ENCODE measurements around the gene ANXA11. TPM values are rescaled to one million over a fixed set of nuclear protein-coding genes. Genes with fewer than 3 reads are reported as not detected.

ANXA11 gene
- total RNA-seq, 1 experiment from 2014 or later, result 241 TPM

GRCh38 chr10:80137920-80138319 lies 67.4 kb downstream of the ANXA11 start:
- Histone ChIP-seq H3K36me3 (ENCODE audit: control insufficient read depth, insufficient read depth, low read length) (no peaks in the 10 kb centered on the region), H3K9me3 (ENCODE audit: control insufficient read depth, insufficient read depth, low read depth, low read length) (no peaks in the 10 kb centered on the region), H3K27ac (ENCODE audit: low read length) (no peak overlapping the region), H3K27me3 (ENCODE audit: control insufficient read depth, insufficient read depth, low read length) (peaks cover 5% of the 10 kb centered on the region), H3K4me1 (ENCODE audit: control insufficient read depth, insufficient read depth, low read length) (no peaks in the 10 kb centered on the region), H3K4me3 (ENCODE audit: low read depth in 2 of 2, low read length in 2 of 2) (no peak overlapping the region)
- no peak for DNase-seq (ENCODE audit: low read depth, low spot score)
- ATAC-seq, result no peak
- ChIA-PET POLR2A (interaction anchor here (0.7 kb wide), 1 partner anchor 199 kb away, joined by 11 read pairs; no protein-coding TSS in a partner anchor), CTCF (no interaction called here)
- in situ Hi-C loops (cut with HindIII; ENCODE audit: low pct_unique_long_range_greater_than_20kb, low sequenced_read_pairs) (no loop called here), intact Hi-C loops (cut with micrococcal nuclease; ENCODE audit: unreplicated experiment) (no loop called here)
- TF ChIP-seq SIN3A (IDR thresholded peaks at IDR 0.05; ENCODE audit: borderline replicate concordance, insufficient read depth, low read depth, low read length) (no peak), POLR2AphosphoS5 (IDR thresholded peaks at IDR 0.05; ENCODE audit: low read depth, low read length) (no peak), REST (IDR thresholded peaks at IDR 0.05; ENCODE audit: insufficient read depth in 1 of 2, low read depth in 2 of 2, low read length in 1 of 2) (no peak), CTCF (IDR thresholded peaks at IDR 0.05) (no peak), TCF7L2 (IDR thresholded peaks at IDR 0.05; ENCODE audit: low read depth, low read length) (no peak)
- no TSS peak for BruUV-seq (replicated peaks)

GRCh38 chr10:80137031-80137862 lies 68.1 kb downstream of the ANXA11 start:
- CTCF ChIA-PET, result no interaction called here
- intact Hi-C loops (cut with micrococcal nuclease; ENCODE audit: unreplicated experiment), result no loop called here
- H3K4me3 ChIP-seq (ENCODE audit: low read depth in 2 of 2, low read length in 2 of 2), result no peak overlapping the region
- no TSS peak for BruUV-seq (replicated peaks)
- no peaks in the 10 kb centered on the region for H3K9me3 ChIP-seq (ENCODE audit: control insufficient read depth, insufficient read depth, low read depth, low read length)
- H3K4me1 ChIP-seq (ENCODE audit: control insufficient read depth, insufficient read depth, low read length), result no peaks in the 10 kb centered on the region; the same call in 1 of the 2 replicates
- peaks cover 8% of the 10 kb centered on the region for H3K27me3 ChIP-seq (ENCODE audit: control insufficient read depth, insufficient read depth, low read length)
- no peak for ATAC-seq
- in situ Hi-C loops (cut with HindIII; ENCODE audit: low pct_unique_long_range_greater_than_20kb, low sequenced_read_pairs), result no loop called here
- no peaks in the 10 kb centered on the region for H3K36me3 ChIP-seq (ENCODE audit: control insufficient read depth, insufficient read depth, low read length)
- POLR2A ChIA-PET, result interaction anchor here (0.7 kb wide), 1 partner anchor 200 kb away, joined by 11 read pairs; no protein-coding TSS in a partner anchor
- no peak for DNase-seq (ENCODE audit: low read depth, low spot score)
- TF ChIP-seq POLR2AphosphoS5 (IDR thresholded peaks at IDR 0.05; ENCODE audit: low read depth, low read length) (no peak), REST (IDR thresholded peaks at IDR 0.05; ENCODE audit: insufficient read depth in 1 of 2, low read depth in 2 of 2, low read length in 1 of 2) (no peak), SIN3A (IDR thresholded peaks at IDR 0.05; ENCODE audit: borderline replicate concordance, insufficient read depth, low read depth, low read length) (no peak), TCF7L2 (IDR thresholded peaks at IDR 0.05; ENCODE audit: low read depth, low read length) (no peak), CTCF (IDR thresholded peaks at IDR 0.05) (no peak)
- no peak overlapping the region for H3K27ac ChIP-seq (ENCODE audit: low read length)
